IMR-90 (cell line): Measurements from ENCODE around the gene MAGI3. TPM values are rescaled to one million over a fixed set of nuclear protein-coding genes. Genes with fewer than 3 reads are reported as not detected.

ENCODE experiments used
- ATAC-seq: fragments of 200-7000 bp; cut with Tn5 transposase; 2 replicates; pipeline ENCODE4 v1.9.1; 2020; ENCODE audit warnings: low read depth, mild to moderate bottlenecking, moderate library complexity
- BruUV-seq: library from RNA; stranded (reverse); fragments of 400-500 nt; replicated peaks from 2 replicates; lab custom pipeline; 2021; lab: Mats Ljungman, UMichigan
- CTCF ChIA-PET: fragments of 300-600 bp; formaldehyde crosslinking; extraction: SDS; loops from one replicate; lab custom pipeline; 2021; ENCODE audit warnings: antibody characterized with exemption; lab: Yijun Ruan, JAX
- POLR2A ChIA-PET: fragments of 300-600 bp; sonication (Branson Sonifier 250); formaldehyde crosslinking; loops from one replicate; lab custom pipeline; 2022; ENCODE audit warnings: antibody characterized with exemption; ENCODE audit not compliant: unreplicated experiment; lab: Charles Lee
- DNase-seq: peaks from one replicate; pipeline ENCODE4 v3.0.0; 2013
- H2AFZ ChIP-seq: replicated peaks from 2 replicates; pipeline ENCODE3; 2013; ENCODE audit warnings: low read length, mild to moderate bottlenecking; ENCODE audit not compliant: poor library complexity
- H2AK5ac ChIP-seq: 2 replicates; pipeline ENCODE4 v1.6.1; 2013; ENCODE audit warnings: low read depth, low read length, inconsistent platforms
- H2AK9ac ChIP-seq: replicated peaks from 2 replicates; pipeline ENCODE3; 2013; ENCODE audit warnings: mild to moderate bottlenecking, low read depth, low read length, moderate library complexity; ENCODE audit not compliant: poor library complexity
- H2BK120ac ChIP-seq: 2 replicates; pipeline ENCODE4 v1.6.1; 2013; ENCODE audit warnings: low read depth, low read length, inconsistent platforms
- H2BK15ac ChIP-seq: 3 replicates; pipeline ENCODE4 v1.6.1; 2013; ENCODE audit warnings: low read depth, low read length, inconsistent platforms
- H2BK20ac ChIP-seq: 2 replicates; pipeline ENCODE4 v1.6.1; 2013; ENCODE audit warnings: low read depth, mild to moderate bottlenecking, inconsistent platforms, low read length, moderate library complexity
- H2BK5ac ChIP-seq: 2 replicates; pipeline ENCODE4 v1.6.1; 2013; ENCODE audit warnings: mild to moderate bottlenecking, low read depth, low read length, inconsistent platforms; ENCODE audit not compliant: poor library complexity, severe bottlenecking
- H3K14ac ChIP-seq: replicated peaks from 2 replicates; pipeline ENCODE4 v1.6.1; 2013; ENCODE audit warnings: low read depth, low read length, inconsistent platforms
- H3K18ac ChIP-seq: 2 replicates; pipeline ENCODE4 v1.6.1; 2013; ENCODE audit warnings: low read depth, low read length, control low read depth
- H3K23ac ChIP-seq: 2 replicates; pipeline ENCODE4 v1.6.1; 2013; ENCODE audit warnings: low read depth, low read length, inconsistent platforms
- H3K27ac ChIP-seq: 2 replicates; pipeline ENCODE4 v1.5.1; 2013; ENCODE audit warnings: mild to moderate bottlenecking, control low read depth, low read length; ENCODE audit not compliant: insufficient read depth
- H3K27me3 ChIP-seq: 2 replicates; pipeline ENCODE4 v1.6.1; 2013; ENCODE audit warnings: low read length; ENCODE audit not compliant: control insufficient read depth, insufficient read depth
- H3K36me3 ChIP-seq: 2 replicates; pipeline ENCODE4 v1.6.1; 2013; ENCODE audit warnings: low read length, mixed read lengths; ENCODE audit not compliant: control insufficient read depth, insufficient read depth
- H3K4ac ChIP-seq: 2 replicates; pipeline ENCODE4 v1.6.1; 2013; ENCODE audit warnings: low read depth, low read length, inconsistent platforms
- H3K4me1 ChIP-seq: 2 replicates; pipeline ENCODE4 v1.6.1; 2013; ENCODE audit warnings: low read length, mixed read lengths; ENCODE audit not compliant: control insufficient read depth, insufficient read depth
- H3K4me2 ChIP-seq: 2 replicates; pipeline ENCODE4 v1.6.1; 2013; ENCODE audit warnings: low read depth, mild to moderate bottlenecking, control low read depth, low read length, moderate library complexity
- H3K4me3 ChIP-seq: 2 replicates; pipeline ENCODE4 v1.5.1; 2013; ENCODE audit warnings: low read depth, mild to moderate bottlenecking, control low read depth, low read length, moderate library complexity; ENCODE audit not compliant: insufficient read depth
- H3K56ac ChIP-seq: 2 replicates; pipeline ENCODE4 v1.6.1; 2013; ENCODE audit warnings: low read length, inconsistent platforms; ENCODE audit not compliant: insufficient read depth; ENCODE audit errors: extremely low read depth
- H3K79me1 ChIP-seq, 2 experiments: 2 replicates each; pipeline ENCODE4 v1.6.1; 2013; ENCODE audit warnings: low read length in 2 of 2, inconsistent platforms in 1 of 2, low read depth in 1 of 2
- H3K9ac ChIP-seq: 2 replicates; pipeline ENCODE4 v1.6.1; 2013; ENCODE audit warnings: low read depth, low read length, control low read depth
- H3K9me1 ChIP-seq: 2 replicates; pipeline ENCODE4 v1.6.1; 2013; ENCODE audit warnings: low read length, inconsistent platforms; ENCODE audit not compliant: insufficient read depth
- H3K9me3 ChIP-seq: 2 replicates; pipeline ENCODE4 v1.6.1; 2013; ENCODE audit warnings: low read length; ENCODE audit not compliant: control insufficient read depth, insufficient read depth
- H4K20me1 ChIP-seq: 2 replicates; pipeline ENCODE4 v1.6.1; 2013; ENCODE audit warnings: low read length, inconsistent platforms; ENCODE audit not compliant: insufficient read depth
- H4K5ac ChIP-seq: 2 replicates; pipeline ENCODE4 v1.6.1; 2013; ENCODE audit warnings: mild to moderate bottlenecking, low read depth, low read length, control low read depth
- H4K8ac ChIP-seq, 2 experiments: 2 replicates each; pipeline ENCODE4 v1.6.1; 2013; ENCODE audit warnings: low read depth in 2 of 2, low read length in 2 of 2, control low read depth in 1 of 2, inconsistent platforms in 1 of 2
- H4K91ac ChIP-seq: 2 replicates; pipeline ENCODE4 v1.6.1; 2013; ENCODE audit warnings: low read depth, low read length, inconsistent platforms; ENCODE audit not compliant: insufficient read depth
- BHLHE40 ChIP-seq: fragments of 150-350 bp; IDR thresholded peaks from 2 replicates; pipeline ENCODE4 v1.6.1; 2016; ENCODE audit warnings: mild to moderate bottlenecking, low read depth, low read length
- MAZ ChIP-seq: IDR thresholded peaks from 2 replicates; pipeline ENCODE4 v1.6.1; 2012; ENCODE audit warnings: low read depth, mild to moderate bottlenecking, low read length, improper control_type of control experiment, moderate library complexity, borderline replicate concordance
- RAD21 ChIP-seq: IDR thresholded peaks from 2 replicates; pipeline ENCODE4 v1.6.1; 2012; ENCODE audit warnings: low read length, improper control_type of control experiment
- RCOR1 ChIP-seq: IDR thresholded peaks from 2 replicates; pipeline ENCODE4 v1.6.1; 2012; ENCODE audit warnings: mild to moderate bottlenecking, low read length, improper control_type of control experiment; ENCODE audit not compliant: insufficient replicate concordance
- WGBS, 2 experiments: methylation state at CpG; one replicate each; pipeline versions ENCODE4 v1.1.5 to v1.1.7; 2013; ENCODE audit warnings: missing lambda C conversion rate in 2 of 2; ENCODE audit not compliant: insufficient read length in 1 of 2; ENCODE audit errors: extremely low coverage in 2 of 2; 5-methylcytosine and 5-hydroxymethylcytosine counted together
- dilution Hi-C: fragments of 300-500 bp; cut with HindIII; formaldehyde crosslinking; loops from one replicate; pipeline ENCODE4 v1.14.3; 2018; ENCODE audit warnings: low sequenced_read_pairs; ENCODE audit not compliant: unreplicated experiment
- in situ Hi-C: fragments of 300-500 bp; cut with MboI; formaldehyde crosslinking; loops from 3 replicates; pipeline ENCODE4 v1.14.3; 2019; ENCODE audit warnings: low sequenced_read_pairs, inconsistent platforms, mixed read lengths
- intact Hi-C: fragments of 100-400 bp; cut with micrococcal nuclease; formaldehyde crosslinking; loops from 2 replicates; pipeline ENCODE4 v1.10.0; 2022
- polyA plus RNA-seq, 3 experiments: library from polyadenylated mRNA; depleted of rRNA; stranded (reverse); fragments of >200 nt; gene quantifications; 2 replicates each; pipeline ENCODE4 v1.2.3, GENCODE V29; 2012; ENCODE audit warnings: low replicate concordance in 1 of 3
- total RNA-seq: library from RNA; depleted of rRNA; stranded (reverse); fragments of >200 nt; gene quantifications from 2 replicates; pipeline ENCODE4 v1.2.3, GENCODE V29; 2012

MAGI3 gene
- total and polyA plus RNA-seq, 2 of the 4 experiments (the other 2 are of a cell fraction) = 2.5 to 8.8 TPM

- Histone ChIP-seq H4K8ac (no peak overlapping the region), H2BK120ac (no peak overlapping the region), H3K9me1 (no peaks in the 10 kb centered on the region), H2AK9ac (peak overlapping the region; percentile 81), H3K79me1 (peaks cover 14 to 15% of the 10 kb centered on the region in 2 experiments), H2BK20ac (no peak overlapping the region), H4K91ac (no peak overlapping the region), H3K9ac (peak overlapping the region; percentile 50), H3K23ac (peak overlapping the region; percentile 46), H3K36me3 (no peaks in the 10 kb centered on the region), H3K4me3 (peak overlapping the region; percentile 71), H3K14ac (0 out of 2 replicates have a peak overlapping the region, but pooled peaks have one; percentile 2), H3K18ac (no peak overlapping the region), H3K4ac (no peak overlapping the region; the same call in 1 of the 2 replicates), H4K20me1 (peaks cover 5% of the 10 kb centered on the region; the same call in 1 of the 2 replicates), H2BK5ac (no peak overlapping the region), H3K27ac (peak overlapping the region; percentile 3; the same call in 1 of the 2 replicates), H3K56ac (no peak overlapping the region), H2AFZ (peak overlapping the region; percentile 94), H2BK15ac (no peak overlapping the region), H3K9me3 (peaks cover 2% of the 10 kb centered on the region; the same call in 1 of the 2 replicates), H3K4me1 (peaks cover 6% of the 10 kb centered on the region), H2AK5ac (peak overlapping the region; percentile 27; the same call in 1 of the 2 replicates), H3K27me3 (no peaks in the 10 kb centered on the region), H4K5ac (no peak overlapping the region), H3K4me2 (peak overlapping the region; percentile 100)
- ATAC-seq (0 out of 2 replicates have a peak, but pooled peaks have one; percentile 0), DNase-seq (no peak)
- dilution Hi-C loops = no loop called here
- no TSS peak for BruUV-seq
- in situ Hi-C loops = no loop called here
- TF ChIP-seq MAZ = no peak
- no peak for TF ChIP-seq BHLHE40
- TF ChIP-seq RCOR1 = peak; percentile 60
- 0 out of 2 replicates have a peak, but pooled peaks have one; percentile 2 for TF ChIP-seq RAD21
- intact Hi-C loops = loop anchor here (2.0 to 10.0 kb wide), 6 partner anchors 61 to 514 kb away; partner anchors contain the start of genes AP4B1, DCLRE1B and RSBN1
- ChIA-PET POLR2A (no interaction called here), CTCF (no interaction called here)
- WGBS, 2 experiments = 0% methylated on average over 31 of the region's 74 CpGs; no CpG with 5 or more reads in 1 of the 2 experiments
These were observed 745 bp downstream of the MAGI3 start for GRCh38 chr1:113390871-113391648.
